AG08396 (cell line): Measurements from ENCODE around the gene CCDC107.
"Not testable (repeated sequence)": the region's sequence is repeated elsewhere in the genome, so short reads cannot be mapped to it uniquely, and the experiment has no call there.

Source experiments
- DNase-seq: peaks from one replicate; pipeline ENCODE4 v3.0.0; 2012; ENCODE audit warnings: low spot score, mixed read lengths

Gene CCDC107

GRCh38 chr9:35658137-35658967 lies at the start of gene CCDC107:
CCDC107 (plus strand) TSS chr9:35658292; CDS start chr9:35658380, 88 bp downstream.
- peak; percentile 97 for DNase-seq

- no peak for DNase-seq
Measured at GRCh38 chr9:35609001-35609819, 48.9 kb upstream of the CCDC107 start.

- no peak for DNase-seq
Measured at GRCh38 chr9:35609820-35610163, 48.3 kb upstream of the CCDC107 start.

GRCh38 chr9:35611230-35611797 lies 46.8 kb upstream of the CCDC107 start:
- peak; percentile 68 for DNase-seq

GRCh38 chr9:35612066-35612465 lies 46.0 kb upstream of the CCDC107 start:
- DNase-seq = not testable (repeated sequence)

- no peak for DNase-seq
Measured at GRCh38 chr9:35612843-35613242, 45.2 kb upstream of the CCDC107 start.

- DNase-seq = no peak
Measured at GRCh38 chr9:35615981-35616680, 42.0 kb upstream of the CCDC107 start.

- peak; percentile 75 for DNase-seq
Measured at GRCh38 chr9:35616681-35617459, 41.2 kb upstream of the CCDC107 start.

GRCh38 chr9:35617548-35617947 lies 40.5 kb upstream of the CCDC107 start:
- DNase-seq = no peak

GRCh38 chr9:35618325-35618727 lies 39.8 kb upstream of the CCDC107 start, which contains the start of gene CD72:
CD72 (minus strand) TSS chr9:35618413; CDS start chr9:35618303, 110 bp downstream.
- no peak for DNase-seq

- DNase-seq = no peak
Measured at GRCh38 chr9:35618854-35619799, 39.0 kb upstream of the CCDC107 start.

GRCh38 chr9:35619800-35620158 lies 38.3 kb upstream of the CCDC107 start:
- no peak for DNase-seq

GRCh38 chr9:35627575-35627974 lies 30.5 kb upstream of the CCDC107 start:
- DNase-seq = no peak

GRCh38 chr9:35628389-35628991 lies 29.6 kb upstream of the CCDC107 start:
- DNase-seq = no peak

GRCh38 chr9:35629597-35629996 lies 28.5 kb upstream of the CCDC107 start:
- no peak for DNase-seq

GRCh38 chr9:35635730-35636129 lies 22.4 kb upstream of the CCDC107 start:
- no peak for DNase-seq

GRCh38 chr9:35636135-35636876 lies 21.8 kb upstream of the CCDC107 start:
- DNase-seq = no peak

- DNase-seq = not testable (repeated sequence)
Measured at GRCh38 chr9:35636877-35637246, 21.2 kb upstream of the CCDC107 start.

- not testable (repeated sequence) for DNase-seq
Measured at GRCh38 chr9:35637427-35637955, 20.6 kb upstream of the CCDC107 start.
